GM18499 (cell line): ENCODE data around the gene SH3RF1.

ENCODE experiments used
- ATAC-seq: cut with Tn5 transposase; IDR thresholded peaks from one replicate; pipeline ENCODE4 v1.9.1; 2021; ENCODE audit warnings: moderate number of reproducible peaks; ENCODE audit not compliant: insufficient read depth, unreplicated experiment

Gene SH3RF1

GRCh38 chr4:169144061-169144600 is 126.6 kb downstream of the SH3RF1 start:
- ATAC-seq: no peak

GRCh38 chr4:169143335-169143734 is 127.4 kb downstream of the SH3RF1 start:
- ATAC-seq: no peak

GRCh38 chr4:169142906-169143305 is 127.8 kb downstream of the SH3RF1 start:
- ATAC-seq: no peak

GRCh38 chr4:169142391-169142790 is 128.4 kb downstream of the SH3RF1 start:
- ATAC-seq: no peak

GRCh38 chr4:169139021-169139420 is 131.7 kb downstream of the SH3RF1 start:
- no peak for ATAC-seq

- ATAC-seq: no peak
Measured at GRCh38 chr4:169137558-169137920, 133.2 kb downstream of the SH3RF1 start.

- ATAC-seq: no peak
Measured at GRCh38 chr4:169136796-169137557, 133.8 kb downstream of the SH3RF1 start.

GRCh38 chr4:169136330-169136729 is 134.4 kb downstream of the SH3RF1 start:
- no peak for ATAC-seq

- ATAC-seq: no peak
Measured at GRCh38 chr4:169135776-169136175, 135.0 kb downstream of the SH3RF1 start.

- no peak for ATAC-seq
Measured at GRCh38 chr4:169133932-169134331, 136.8 kb downstream of the SH3RF1 start.

GRCh38 chr4:169132561-169133305 is 138.0 kb downstream of the SH3RF1 start:
- ATAC-seq: no peak

- ATAC-seq: no peak
Measured at GRCh38 chr4:169131556-169132208, 139.1 kb downstream of the SH3RF1 start.

- ATAC-seq: no peak
Measured at GRCh38 chr4:169128902-169129301, 141.9 kb downstream of the SH3RF1 start.

- ATAC-seq: no peak
Measured at GRCh38 chr4:169127314-169127713, 143.4 kb downstream of the SH3RF1 start.

- ATAC-seq: no peak
Measured at GRCh38 chr4:169124661-169125060, 146.1 kb downstream of the SH3RF1 start.

GRCh38 chr4:169122422-169122821 is 148.3 kb downstream of the SH3RF1 start:
- ATAC-seq: no peak

GRCh38 chr4:169121861-169122382 is 148.8 kb downstream of the SH3RF1 start:
- ATAC-seq: no peak

GRCh38 chr4:169120624-169121023 is 150.1 kb downstream of the SH3RF1 start:
- no peak for ATAC-seq

GRCh38 chr4:169119536-169119935 is 151.2 kb downstream of the SH3RF1 start:
- ATAC-seq: no peak

GRCh38 chr4:169117591-169118081 is 153.1 kb downstream of the SH3RF1 start:
- ATAC-seq: no peak
